Right renal cortex interstitium (tissue), 3 donors: ENCODE measurements around the gene TTC33. TPM values are rescaled to one million over a fixed set of nuclear protein-coding genes. Genes with fewer than 3 reads are reported as not detected.
"Not testable (repeated sequence)": the region's sequence is repeated elsewhere in the genome, so short reads cannot be mapped to it uniquely, and the experiment has no call there.

Experiments
- DNase-seq, 3 donors: peaks; one replicate each; pipeline ENCODE4 v3.0.0-alpha.2; 2013; ENCODE audit warnings: low read depth in 3 of 3, low spot score in 2 of 3
- polyA plus RNA-seq, 3 donors: library from polyadenylated mRNA; unstranded; fragments of 120-200 nt; gene quantifications; one replicate each; pipeline ENCODE4 v1.2.1, GENCODE V29; 2013; ENCODE audit not compliant: insufficient read length in 3 of 3

The TTC33 gene
- polyA plus RNA-seq, result 10 to 100 TPM; 40.4 to 44.8 (median 44.1) TPM

DNA sequence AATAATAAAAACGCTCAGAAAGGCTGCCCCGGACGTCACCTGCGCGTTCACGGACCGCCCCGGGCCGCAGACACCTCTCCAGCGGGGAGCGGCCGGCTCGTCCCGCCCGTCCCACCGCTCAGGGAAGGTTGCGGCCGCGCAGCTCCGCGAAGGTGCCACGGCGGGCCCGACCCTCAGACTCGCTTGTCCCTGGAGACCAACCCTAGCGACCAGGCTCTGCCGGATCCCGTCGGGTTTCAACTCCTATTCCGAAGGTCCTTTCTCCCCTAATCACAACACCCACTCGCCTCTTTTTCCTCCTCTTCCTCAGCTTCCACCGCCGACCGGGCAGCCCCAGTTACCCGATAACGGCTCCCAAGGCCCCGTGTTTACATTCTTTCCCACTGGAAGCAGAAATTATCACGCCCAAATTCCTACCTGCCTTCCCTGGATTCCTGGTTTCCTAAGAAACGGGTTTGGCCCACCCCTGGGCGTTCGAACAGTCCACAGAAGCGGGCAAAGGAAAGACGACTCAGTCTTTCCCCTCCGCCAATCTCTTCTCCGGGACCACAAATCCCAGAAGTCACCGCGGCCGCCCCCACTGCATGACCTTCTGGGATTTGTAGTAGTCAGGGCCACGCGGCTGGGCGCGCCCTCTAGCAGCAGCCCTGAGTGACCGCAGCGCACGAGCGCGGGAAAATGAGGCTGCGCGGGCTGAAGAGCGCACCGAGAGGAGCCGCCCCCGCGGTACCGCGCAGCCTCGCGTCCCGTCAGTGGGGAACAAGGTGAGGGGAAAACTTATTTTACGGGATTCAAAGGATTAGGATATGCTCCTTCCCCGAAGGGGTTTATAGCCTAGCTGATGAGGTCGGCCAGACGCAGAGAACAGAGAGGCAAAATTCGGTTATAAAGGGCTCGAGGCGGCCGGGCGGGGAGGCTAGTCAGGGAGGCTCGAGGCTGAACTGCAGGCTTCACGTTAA, at the start of gene TTC33:
Gene TTC33, minus strand, starts transcription at position 555 of the 959 bp plus-strand sequence. CDS start 8,943 bp downstream, outside the sequence.
- peak; percentile 72 to 90 (median 87) for DNase-seq

- no peak for DNase-seq
These were observed 46.2 kb upstream of the TTC33 start for GRCh38 chr5:40801771-40802562.

GRCh38 chr5:40799258-40799657, 43.5 kb upstream of the TTC33 start:
- DNase-seq, result no peak

GRCh38 chr5:40798801-40799210, 43.0 kb upstream of the TTC33 start:
- DNase-seq, result no peak

DNA sequence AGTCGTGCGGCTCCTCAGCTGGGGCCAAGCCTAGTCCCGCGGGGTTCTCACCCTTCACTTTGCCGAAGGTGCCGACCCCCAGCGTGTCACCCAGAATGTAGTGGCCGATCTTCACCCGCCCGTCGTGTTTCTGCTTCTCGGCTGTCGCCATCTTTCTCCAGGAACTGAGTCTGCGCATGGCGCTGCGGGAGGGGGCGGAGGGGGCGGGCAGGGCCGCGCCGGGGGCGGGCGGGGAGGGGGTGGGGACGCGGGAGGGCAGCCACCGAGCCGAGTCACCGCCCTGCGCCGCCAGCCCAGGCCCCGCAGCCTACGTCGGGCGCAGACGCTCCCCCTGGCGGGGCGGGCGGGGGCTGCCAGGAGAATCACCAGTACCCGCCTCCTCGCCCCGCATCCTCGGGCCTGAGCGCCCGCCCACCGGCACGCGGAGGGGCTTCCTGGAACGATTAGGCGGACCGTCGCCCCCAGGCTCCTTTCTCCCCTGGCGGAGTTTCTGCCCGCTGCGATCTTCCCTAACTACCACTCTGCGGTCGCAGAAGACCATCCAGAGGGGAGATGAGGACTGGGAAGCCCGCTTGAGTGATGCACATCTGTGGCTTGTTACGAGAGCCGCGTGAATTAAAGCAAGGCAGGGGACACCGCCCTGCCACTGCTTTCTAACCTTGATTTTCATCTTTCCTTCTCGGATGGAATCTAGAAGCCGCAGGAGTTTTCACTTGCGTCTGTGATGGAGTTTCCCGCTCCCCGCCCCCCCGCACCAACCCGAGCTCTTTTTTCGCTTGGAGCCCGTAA, 42.4 kb upstream of the TTC33 start, which contains the start of gene PRKAA1:
Gene PRKAA1, minus strand, starts transcription at position 363 of the 789 bp plus-strand sequence. Its CDS starts 185 bp downstream, at position 178.
- peak; percentile 62 to 78 (median 77) for DNase-seq

DNA sequence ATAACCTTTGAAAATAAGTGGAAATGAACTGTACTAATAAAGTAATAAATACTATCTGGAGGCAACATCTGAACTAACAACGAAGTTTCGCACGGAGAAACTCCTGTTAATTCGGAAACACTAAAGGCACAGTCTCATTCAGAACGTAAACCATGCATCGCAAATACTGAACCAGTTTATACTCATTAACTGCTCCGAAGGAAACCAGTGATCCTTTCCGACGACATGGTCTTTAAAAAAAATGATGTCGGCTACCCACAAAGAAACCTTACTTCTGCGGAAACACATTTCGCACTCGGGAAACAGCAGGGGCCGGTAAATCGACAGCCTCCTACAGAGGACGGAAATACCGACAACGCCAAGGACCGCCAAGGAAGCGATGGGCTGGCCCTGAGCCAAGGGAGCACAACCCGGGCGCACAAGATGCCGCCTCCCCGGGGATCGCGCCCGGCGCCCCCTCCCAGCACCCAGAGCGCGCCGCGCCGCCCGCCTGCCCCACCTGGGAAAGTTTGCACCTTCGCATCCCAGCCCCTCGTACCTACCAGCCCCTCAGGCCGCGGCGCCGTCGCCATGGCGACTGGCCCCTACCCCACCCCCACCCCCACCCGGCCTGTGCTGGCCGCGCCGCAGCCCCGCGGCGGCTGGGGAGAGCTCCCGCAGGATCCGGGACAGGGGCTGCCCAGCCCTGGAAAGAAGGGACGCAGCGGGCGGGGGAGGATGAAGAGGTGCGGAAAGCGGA, 41.7 kb upstream of the TTC33 start:
- peak; percentile 31 to 63 (median 39) for DNase-seq

DNA sequence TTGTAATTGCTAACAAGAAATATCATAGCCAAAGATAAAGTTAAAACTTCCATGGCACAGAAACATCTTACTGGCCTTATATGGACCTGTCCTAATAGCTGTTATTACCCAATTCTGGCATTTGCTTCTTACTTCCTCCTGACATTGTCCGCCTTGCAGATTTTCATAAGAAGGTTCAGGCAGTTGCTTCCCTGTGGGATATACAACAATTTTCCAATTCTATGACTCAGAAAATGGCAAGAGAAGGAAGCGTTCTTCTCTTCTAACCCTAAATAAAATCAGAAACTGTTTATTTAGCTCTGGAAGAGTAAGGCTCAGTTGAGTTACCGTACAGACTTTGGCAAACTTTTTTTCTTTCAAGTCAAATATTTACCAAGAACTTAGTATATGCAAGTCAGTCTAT, 40.7 kb upstream of the TTC33 start:
- DNase-seq, result no peak

- not testable (repeated sequence) for DNase-seq
These were observed 39.1 kb upstream of the TTC33 start for GRCh38 chr5:40794877-40795276.

DNA sequence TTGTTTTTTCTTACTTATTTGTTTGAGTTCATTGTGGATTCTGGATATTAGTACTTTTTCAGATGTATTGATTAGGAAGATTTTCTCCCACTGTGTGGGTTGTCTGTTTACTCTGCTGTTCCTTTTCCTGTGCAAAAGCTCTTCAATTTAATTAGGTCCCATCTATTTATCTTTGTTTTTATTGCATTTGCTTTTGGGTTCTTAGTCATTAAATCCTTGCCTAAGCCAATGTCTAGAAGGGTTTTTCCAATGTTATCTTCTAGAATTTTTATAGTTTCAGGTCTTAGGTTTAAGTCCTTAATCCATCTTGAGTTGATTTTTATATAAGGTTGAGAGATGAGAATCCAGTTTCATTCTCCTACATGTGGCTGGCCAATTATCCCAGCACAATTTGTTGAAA, 38.6 kb upstream of the TTC33 start:
- DNase-seq, result not testable (repeated sequence)

DNA sequence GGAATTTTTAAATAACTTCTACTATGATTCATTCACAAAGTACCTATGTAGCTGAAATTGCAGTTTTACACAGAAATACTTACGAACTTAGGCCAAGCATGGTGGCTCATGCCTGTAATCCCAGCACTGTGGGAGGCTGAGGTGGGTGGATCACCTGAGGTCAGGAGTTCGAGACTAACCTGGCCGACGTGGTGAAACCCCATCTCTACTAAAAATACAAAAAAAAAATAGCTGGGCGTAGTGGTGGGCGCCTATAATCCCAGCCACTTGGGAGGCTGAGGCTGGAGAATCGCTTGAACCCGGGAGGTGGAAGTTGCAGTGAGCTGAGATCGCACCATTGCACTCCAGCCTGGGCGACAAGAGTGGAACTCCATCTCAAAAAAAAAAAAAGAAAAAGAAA, 36.9 kb upstream of the TTC33 start:
- DNase-seq, result not testable (repeated sequence)

DNA sequence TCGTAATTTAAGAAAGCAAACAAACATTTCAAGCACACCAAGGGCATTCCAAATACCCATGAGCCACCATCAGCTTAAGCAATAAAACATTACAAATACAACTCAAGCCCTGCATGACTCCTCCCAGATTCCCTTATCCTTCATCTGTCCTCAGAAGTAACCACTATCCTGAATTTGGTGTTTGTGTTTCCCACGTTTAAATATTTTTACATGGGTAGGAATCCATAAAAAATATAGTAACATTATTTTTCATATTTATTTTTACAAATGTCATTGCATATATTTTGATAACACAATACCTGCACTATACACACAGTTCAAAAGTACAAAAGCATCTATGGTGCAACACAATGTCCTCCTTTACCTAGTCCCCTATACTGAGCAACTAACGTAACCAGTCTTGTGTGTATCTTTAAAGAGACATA, 36.0 kb upstream of the TTC33 start:
- DNase-seq, result no peak

DNA sequence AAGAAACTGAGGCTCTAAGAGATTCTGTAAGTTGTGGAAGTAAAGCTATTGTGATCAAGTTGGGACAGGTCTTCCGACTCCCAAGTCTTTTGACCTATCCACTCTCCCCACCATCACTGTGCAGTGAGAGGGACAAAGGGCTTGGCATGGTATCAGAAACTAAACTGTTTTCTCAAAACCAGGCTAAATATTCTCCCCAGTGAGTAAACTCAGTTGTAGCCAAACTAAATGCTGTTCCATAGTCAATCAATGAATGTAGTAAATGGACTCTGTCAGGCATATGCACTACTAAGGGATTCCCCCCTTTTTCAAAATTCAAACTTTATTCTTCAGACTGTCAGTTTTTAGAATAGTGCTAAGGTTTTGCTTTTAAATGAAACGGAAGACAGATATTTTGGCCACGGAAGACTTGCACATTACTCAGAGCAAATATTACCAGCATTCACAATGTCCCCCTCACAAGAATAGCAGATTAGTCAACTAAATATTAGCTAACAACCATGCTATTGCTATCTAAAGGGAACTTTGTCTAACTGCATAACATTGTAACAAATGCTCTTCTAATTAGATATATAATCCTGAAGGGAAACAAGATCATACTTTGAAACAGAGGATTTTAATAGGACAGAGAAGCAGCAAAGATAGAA, 35.3 kb upstream of the TTC33 start:
- no peak for DNase-seq

DNA sequence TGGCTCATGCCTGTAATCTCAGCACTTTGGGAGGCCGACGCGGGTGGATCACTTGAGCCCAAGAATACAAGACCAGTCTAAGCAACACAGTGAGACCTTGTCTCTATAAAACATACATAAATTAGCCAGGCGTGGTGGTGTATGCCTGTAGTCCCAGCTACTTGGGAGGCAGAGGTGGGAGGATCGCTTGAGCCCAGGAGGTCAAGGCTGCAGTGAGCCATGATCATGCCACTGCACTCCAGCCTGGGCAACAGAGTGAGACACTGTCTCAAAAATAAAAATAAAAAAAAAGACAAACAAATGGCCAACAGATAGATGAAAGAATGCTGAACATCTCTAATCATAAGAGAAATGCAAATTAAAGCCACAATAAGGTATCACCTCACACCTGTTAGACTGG, 33.2 kb upstream of the TTC33 start:
- DNase-seq, result not testable (repeated sequence)

DNA sequence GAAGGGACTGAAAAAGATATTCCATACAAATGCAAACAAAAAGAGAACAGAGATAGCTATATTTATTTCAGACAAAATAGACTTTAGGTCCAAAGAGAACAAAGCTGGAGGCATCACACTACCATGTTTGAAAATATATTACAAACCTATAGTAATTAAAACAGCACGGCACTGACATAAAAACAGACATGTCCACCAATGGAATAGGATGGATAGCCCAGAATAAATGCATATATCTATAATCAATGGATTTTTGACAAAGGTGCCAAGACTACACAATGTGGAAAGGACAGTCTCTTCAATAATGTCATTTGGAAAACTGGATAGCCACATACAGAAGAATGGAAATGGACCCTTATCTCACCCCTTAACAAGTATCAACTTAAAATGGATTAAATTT, 32.2 kb upstream of the TTC33 start:
- DNase-seq, result no peak

- not testable (repeated sequence) for DNase-seq
These were observed 30.9 kb upstream of the TTC33 start for GRCh38 chr5:40786664-40787063.

GRCh38 chr5:40784916-40785315, 29.2 kb upstream of the TTC33 start:
- DNase-seq, result no peak

DNA sequence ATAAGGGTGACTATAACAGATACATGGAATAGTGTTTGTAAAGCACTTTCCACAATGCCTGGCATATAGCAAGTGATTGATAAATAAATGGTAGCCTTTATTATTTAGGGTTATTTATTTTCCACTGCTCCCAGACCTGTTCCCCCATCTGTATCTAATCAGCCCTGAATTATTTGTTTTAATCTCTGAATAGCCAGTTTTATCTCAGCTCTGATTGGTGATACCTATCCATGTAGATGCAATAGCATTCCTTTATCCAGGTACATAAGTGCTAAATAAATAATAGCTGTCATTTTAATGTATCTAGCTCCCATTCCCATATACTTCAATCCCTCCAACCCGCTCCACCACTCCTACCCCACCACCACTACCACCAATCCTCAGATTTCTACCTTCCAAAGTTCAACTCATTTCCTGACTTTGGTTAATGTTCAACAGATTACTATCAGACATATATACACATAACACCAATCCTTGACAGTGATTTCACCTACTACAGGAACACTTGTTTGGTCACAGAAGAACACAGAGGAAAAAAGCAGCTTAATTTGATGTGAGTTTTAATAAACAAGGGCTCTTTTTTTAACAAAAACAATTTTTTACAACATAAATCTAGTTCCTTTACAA, 28.4 kb upstream of the TTC33 start:
- DNase-seq, result no peak

- DNase-seq, result no peak
These were observed 26.2 kb upstream of the TTC33 start for GRCh38 chr5:40781843-40782409.
